Activated CD8-positive, alpha-beta T cell treated with anti-CD3 and anti-CD28 coated beads, Interleukin-2, amount 10 ng/mL, durations not matched to agents 7 days and 5 days (primary cell): ENCODE data around the gene RFFL. TPM values are rescaled to one million over a fixed set of nuclear protein-coding genes. Genes with fewer than 3 reads are reported as not detected.

Experiments used
- ATAC-seq: fragments of 150-1000 bp; cut with Tn5 transposase; one replicate; pipeline ENCODE4 v1.10.0; 2021; ENCODE audit warnings: moderate library complexity
- CTCF ChIA-PET: fragments of 350-600 bp; sonication (Branson Sonifier 250); formaldehyde crosslinking; loops from one replicate; lab custom pipeline; 2021; ENCODE audit warnings: antibody characterized with exemption; lab: Charles Lee
- POLR2A ChIA-PET: fragments of 350-600 bp; sonication (Branson Sonifier 250); formaldehyde crosslinking; loops from one replicate; lab custom pipeline; 2021; ENCODE audit warnings: antibody characterized with exemption; lab: Charles Lee
- DNase-seq: peaks from one replicate; pipeline ENCODE4 v3.0.0-alpha.2; 2020
- H3K27ac Mint-ChIP-seq: one replicate; pipeline ENCODE4 v1.8.0; 2021; ENCODE audit warnings: mild to moderate bottlenecking, mixed read lengths
- H3K27me3 Mint-ChIP-seq: one replicate; pipeline ENCODE4 v1.8.0; 2021; ENCODE audit warnings: low read depth, mixed read lengths
- H3K36me3 Mint-ChIP-seq: one replicate; pipeline ENCODE4 v1.8.0; 2021; ENCODE audit warnings: low read depth, mixed read lengths
- H3K4me1 Mint-ChIP-seq: one replicate; pipeline ENCODE4 v1.8.0; 2021; ENCODE audit warnings: low read depth, mixed read lengths
- H3K4me3 Mint-ChIP-seq: one replicate; pipeline ENCODE4 v1.8.0; 2021; ENCODE audit warnings: mild to moderate bottlenecking, mixed read lengths
- H3K9me3 Mint-ChIP-seq: one replicate; pipeline ENCODE4 v1.8.0; 2022; ENCODE audit warnings: mixed read lengths; ENCODE audit not compliant: insufficient read depth
- total RNA-seq, 2 experiments: library from RNA; stranded (reverse); gene quantifications; one replicate each; pipeline ENCODE4 v1.2.3, GENCODE V29; 2021

RFFL gene
- total RNA-seq, 2 experiments from 2014 or later: 26.4 to 29.1 TPM

DNA sequence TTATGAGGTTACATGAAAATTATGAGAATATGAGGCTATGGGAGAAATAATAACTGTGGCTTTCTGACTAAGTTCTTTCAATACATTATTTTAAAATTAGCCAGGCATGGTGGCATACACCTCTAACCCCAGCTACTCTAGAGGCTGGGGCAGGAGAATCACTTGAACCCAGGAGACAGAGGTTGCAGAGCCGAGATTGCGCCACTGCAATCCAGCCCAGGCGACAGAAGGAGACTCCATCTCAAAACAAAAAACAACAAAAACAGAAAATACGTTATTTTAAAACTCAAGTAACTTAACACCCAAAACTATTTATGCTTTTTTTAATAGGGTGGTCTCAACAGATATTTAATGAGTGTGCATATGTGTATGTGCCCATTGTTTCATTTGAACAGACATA is 2.4 kb upstream of the RFFL start:
- no peak for ATAC-seq
- Mint-ChIP-seq H3K9me3 (no peaks in the 10 kb centered on the region), H3K4me3 (no peak overlapping the region), H3K4me1 (peaks cover 53% of the 10 kb centered on the region), H3K36me3 (peaks cover 19% of the 10 kb centered on the region), H3K27ac (no peak overlapping the region), H3K27me3 (no peaks in the 10 kb centered on the region)
- DNase-seq: no peak
- ChIA-PET CTCF (interaction anchor here (1.6 to 7.9 kb wide), 7 partner anchors 8 to 68 kb away, joined by 4 to 57 read pairs (median 27); partner anchors contain the start of gene RAD51D), POLR2A (no interaction called here)

DNA sequence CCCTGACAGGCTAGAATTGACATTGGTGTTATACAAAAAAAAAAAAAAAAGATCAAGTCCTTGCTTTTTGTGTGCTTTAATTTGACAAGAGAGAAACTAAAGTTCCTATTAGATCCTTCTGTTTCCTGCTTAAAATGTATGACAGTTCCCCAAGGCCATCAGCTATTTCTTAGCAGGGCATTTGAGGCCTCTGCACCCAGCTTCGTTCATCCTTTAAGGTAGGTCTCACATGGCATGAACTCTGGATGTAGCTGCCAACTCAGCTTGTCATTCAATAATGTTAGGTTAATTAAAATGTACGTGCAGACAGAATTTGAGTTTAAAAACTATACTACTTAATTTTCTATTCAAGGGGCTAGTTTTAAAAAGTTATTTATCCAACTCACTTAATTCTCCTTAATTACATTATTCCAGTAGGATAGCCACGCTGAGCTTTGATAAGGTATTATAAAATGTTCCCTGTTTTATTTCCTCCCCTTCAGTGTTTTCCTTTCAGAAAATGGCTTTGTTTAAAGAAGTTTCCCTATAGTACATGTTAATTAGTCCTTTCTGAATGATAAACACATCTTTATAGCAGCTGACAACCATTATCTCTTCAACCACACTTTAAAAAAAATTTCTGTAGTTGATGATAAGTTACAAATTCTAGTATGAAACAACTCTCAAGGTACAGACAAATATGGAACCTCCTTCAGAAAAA is 1.2 kb upstream of the RFFL start:
- CTCF ChIA-PET: interaction anchor here (0.6 to 7.9 kb wide), 21 partner anchors 9 to 82 kb away, joined by 3 to 57 read pairs (median 9); partner anchors contain the start of gene RAD51D
- peaks cover 25% of the 10 kb centered on the region for H3K36me3 Mint-ChIP-seq

DNA sequence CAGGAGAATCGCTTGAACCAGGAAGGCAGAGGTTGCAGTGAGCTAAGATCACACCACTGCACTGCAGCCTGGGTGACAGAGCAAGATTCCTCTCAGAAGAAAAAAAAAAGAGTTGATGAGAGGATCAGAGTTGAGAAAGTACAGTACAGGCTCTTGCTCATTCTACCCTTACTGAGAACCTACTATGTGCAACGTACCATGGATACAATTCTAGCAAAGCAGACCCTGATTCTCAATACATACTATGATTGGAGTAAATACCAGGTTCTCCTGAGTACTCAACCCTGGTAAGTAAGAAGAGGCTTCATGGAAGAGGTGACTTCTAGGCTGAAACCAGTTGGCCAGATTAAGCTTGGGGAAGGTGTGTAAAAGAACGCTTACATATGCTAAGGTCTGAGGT is 1.2 kb downstream of the RFFL start:
- peaks cover 41% of the 10 kb centered on the region for H3K4me1 Mint-ChIP-seq
- CTCF ChIA-PET: interaction anchor here (1.2 to 7.9 kb wide), 8 partner anchors 9 to 40 kb away, joined by 7 to 57 read pairs (median 26); no protein-coding TSS in a partner anchor
- peak overlapping the region; percentile 48 for H3K4me3 Mint-ChIP-seq
- ATAC-seq (no peak), DNase-seq (no peak)
- POLR2A ChIA-PET: interaction anchor here (1.2 to 2.3 kb wide), 4 partner anchors 9 to 57 kb away, joined by 3 to 13 read pairs (median 10); no protein-coding TSS in a partner anchor
- peaks cover 33% of the 10 kb centered on the region for H3K36me3 Mint-ChIP-seq
- no peaks in the 10 kb centered on the region for H3K9me3 Mint-ChIP-seq
- no peaks in the 10 kb centered on the region for H3K27me3 Mint-ChIP-seq
- peak overlapping the region; percentile 85 for H3K27ac Mint-ChIP-seq

More for the DNA sequence above, 1.2 kb upstream of the RFFL start:
- H3K9me3 Mint-ChIP-seq: no peaks in the 10 kb centered on the region
- H3K4me1 Mint-ChIP-seq: peaks cover 53% of the 10 kb centered on the region
- H3K4me3 Mint-ChIP-seq: no peak overlapping the region
- POLR2A ChIA-PET: interaction anchor here (0.7 to 2.5 kb wide), 11 partner anchors 9 to 54 kb away, joined by 3 to 20 read pairs (median 7); no protein-coding TSS in a partner anchor
- ATAC-seq: no peak
- DNase-seq: no peak
- no peak overlapping the region for H3K27ac Mint-ChIP-seq
- H3K27me3 Mint-ChIP-seq: no peaks in the 10 kb centered on the region

DNA sequence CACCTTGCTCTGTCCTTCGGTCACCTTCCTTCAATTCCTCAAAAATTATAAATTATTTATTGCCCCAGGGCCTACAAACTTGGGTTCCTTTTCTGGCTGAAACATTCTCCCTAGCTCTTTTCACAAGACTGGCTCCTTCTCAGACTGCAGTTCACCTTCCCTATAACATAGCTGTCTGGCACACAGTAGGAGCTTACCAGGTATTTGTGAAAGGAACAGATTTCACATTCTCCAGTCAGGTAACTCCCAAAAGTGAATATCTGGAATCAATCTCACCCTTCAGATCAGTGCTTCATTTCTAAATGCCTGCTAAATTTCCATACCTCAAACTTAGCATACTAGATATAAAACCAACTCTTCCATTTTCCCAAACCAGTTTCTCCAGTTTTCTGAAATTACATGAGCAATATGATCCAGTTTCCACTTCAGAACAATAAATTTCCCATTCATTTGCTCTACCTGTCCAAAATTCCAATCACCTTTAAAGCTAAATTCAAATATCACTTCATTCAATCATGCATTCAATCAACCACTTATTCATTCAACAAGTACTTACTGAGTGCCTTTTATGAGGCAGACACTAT is 6.1 kb downstream of the RFFL start:
- Mint-ChIP-seq H3K27me3 (no peaks in the 10 kb centered on the region), H3K4me3 (no peak overlapping the region), H3K36me3 (peaks cover 28% of the 10 kb centered on the region), H3K4me1 (peaks cover 18% of the 10 kb centered on the region), H3K9me3 (no peaks in the 10 kb centered on the region), H3K27ac (no peak overlapping the region)
- ChIA-PET POLR2A (no interaction called here), CTCF (no interaction called here)
- no peak for ATAC-seq
- no peak for DNase-seq

DNA sequence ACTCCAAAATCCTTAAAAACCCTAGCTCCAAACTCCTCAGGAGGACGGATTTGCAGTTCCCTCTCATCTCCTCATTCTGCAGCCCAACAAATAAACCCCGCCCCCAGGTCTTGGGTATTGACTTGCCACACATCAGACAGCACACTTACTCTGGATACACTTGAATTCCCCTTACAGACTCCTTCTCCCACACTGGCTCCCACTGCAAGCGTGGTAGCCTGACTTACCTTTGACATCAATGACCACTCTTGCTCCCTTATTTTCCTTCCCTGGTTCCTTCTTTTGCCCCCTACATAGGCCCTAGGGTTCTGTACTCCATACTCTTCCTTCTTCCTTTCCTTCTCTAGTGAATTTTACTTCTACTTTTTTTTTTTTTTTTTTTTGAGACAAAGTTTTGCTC is 7.5 kb downstream of the RFFL start:
- ATAC-seq (no peak), DNase-seq (no peak)
- Mint-ChIP-seq H3K27me3 (no peaks in the 10 kb centered on the region), H3K9me3 (no peaks in the 10 kb centered on the region), H3K4me1 (peaks cover 30% of the 10 kb centered on the region), H3K27ac (no peak overlapping the region), H3K36me3 (peaks cover 22% of the 10 kb centered on the region), H3K4me3 (no peak overlapping the region)
- ChIA-PET CTCF (interaction anchor here (0.8 to 1.6 kb wide), 2 partner anchors 15 to 33 kb away, joined by 3 to 5 read pairs; no protein-coding TSS in a partner anchor), POLR2A (no interaction called here)

DNA sequence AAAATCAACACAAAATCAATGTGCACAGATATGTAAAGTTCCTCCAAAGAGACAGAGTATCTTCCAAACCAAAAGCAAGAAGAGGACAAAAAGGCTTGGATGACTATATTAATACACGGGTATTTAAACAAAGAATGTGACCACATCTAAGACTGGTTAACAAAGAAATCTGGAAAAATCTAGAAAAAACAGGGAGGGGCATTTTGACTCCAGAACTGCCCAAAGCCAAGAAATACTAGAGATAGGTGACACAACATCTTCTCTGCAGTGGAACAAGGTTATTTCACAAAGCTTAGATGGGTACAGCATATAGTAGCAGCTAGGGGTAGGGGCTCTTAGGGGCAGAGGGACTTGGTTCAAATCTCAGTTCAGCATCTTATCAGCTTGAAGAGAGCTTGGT is 10.3 kb downstream of the RFFL start:
- Mint-ChIP-seq H3K27me3 (no peaks in the 10 kb centered on the region), H3K4me3 (no peak overlapping the region), H3K27ac (no peak overlapping the region), H3K36me3 (peaks cover 16% of the 10 kb centered on the region), H3K9me3 (no peaks in the 10 kb centered on the region), H3K4me1 (peaks cover 45% of the 10 kb centered on the region)
- ChIA-PET POLR2A (interaction anchor here (0.5 to 2.2 kb wide), 5 partner anchors 10 to 30 kb away, joined by 3 to 12 read pairs (median 5); partner anchors contain the start of gene RFFL), CTCF (interaction anchor here (1.1 to 1.6 kb wide), 7 partner anchors 9 to 67 kb away, joined by 3 to 17 read pairs (median 3); partner anchors contain the start of gene RFFL)
- DNase-seq (no peak), ATAC-seq (no peak)

DNA sequence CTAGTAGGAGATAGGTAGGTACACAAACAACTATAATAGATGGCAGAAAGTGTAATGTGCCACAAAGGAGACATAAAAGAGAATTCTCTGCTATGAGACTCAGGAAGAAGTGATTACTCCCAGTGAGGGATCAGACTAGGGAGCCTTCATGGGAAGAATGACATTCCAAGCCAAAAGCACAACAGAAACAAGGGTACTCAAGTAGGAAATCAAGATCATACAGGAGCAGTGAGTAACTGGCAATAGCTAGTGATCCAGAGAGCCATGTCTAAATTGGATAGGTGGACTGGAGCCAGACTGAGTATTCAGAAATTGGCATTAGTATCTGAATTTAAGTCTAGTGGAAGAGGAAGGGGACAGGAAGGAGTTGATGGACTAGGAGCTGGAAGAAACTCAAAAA is 10.7 kb downstream of the RFFL start:
- DNase-seq: no peak
- Mint-ChIP-seq H3K4me3 (no peak overlapping the region), H3K27ac (no peak overlapping the region), H3K36me3 (peaks cover 16% of the 10 kb centered on the region), H3K27me3 (no peaks in the 10 kb centered on the region), H3K4me1 (peaks cover 45% of the 10 kb centered on the region), H3K9me3 (no peaks in the 10 kb centered on the region)
- POLR2A ChIA-PET: interaction anchor here (1.5 to 2.2 kb wide), 4 partner anchors 10 to 30 kb away, joined by 3 to 12 read pairs (median 5); partner anchors contain the start of gene RFFL
- CTCF ChIA-PET: interaction anchor here (1.1 to 1.6 kb wide), 6 partner anchors 9 to 67 kb away, joined by 3 to 17 read pairs (median 3); partner anchors contain the start of gene RFFL
- no peak for ATAC-seq

DNA sequence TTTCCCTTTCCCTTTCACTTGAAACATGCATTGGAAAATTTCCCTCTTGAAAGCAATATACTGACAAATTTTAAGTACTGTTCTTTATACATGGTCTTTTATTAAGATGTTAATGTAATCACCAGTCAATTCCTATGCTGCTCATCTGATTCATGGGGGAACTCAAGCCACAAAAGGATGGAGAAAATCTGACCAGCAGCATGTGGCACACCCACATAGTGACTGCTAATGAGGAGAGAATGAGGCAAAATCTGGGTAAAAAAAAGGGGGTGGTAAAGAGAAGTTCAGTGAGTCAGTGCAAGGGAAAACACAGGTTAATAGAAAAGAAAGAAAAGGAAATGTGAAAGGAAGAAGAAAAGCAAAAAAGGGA is 11.3 kb downstream of the RFFL start:
- CTCF ChIA-PET: interaction anchor here (1.0 to 3.1 kb wide), 4 partner anchors 8 to 68 kb away, joined by 3 to 27 read pairs (median 9); partner anchors contain the start of gene RFFL
- POLR2A ChIA-PET: interaction anchor here (1.7 to 3.0 kb wide), 2 partner anchors 11 to 37 kb away, joined by 5 to 13 read pairs; partner anchors contain the start of gene RFFL
- ATAC-seq: no peak

DNA sequence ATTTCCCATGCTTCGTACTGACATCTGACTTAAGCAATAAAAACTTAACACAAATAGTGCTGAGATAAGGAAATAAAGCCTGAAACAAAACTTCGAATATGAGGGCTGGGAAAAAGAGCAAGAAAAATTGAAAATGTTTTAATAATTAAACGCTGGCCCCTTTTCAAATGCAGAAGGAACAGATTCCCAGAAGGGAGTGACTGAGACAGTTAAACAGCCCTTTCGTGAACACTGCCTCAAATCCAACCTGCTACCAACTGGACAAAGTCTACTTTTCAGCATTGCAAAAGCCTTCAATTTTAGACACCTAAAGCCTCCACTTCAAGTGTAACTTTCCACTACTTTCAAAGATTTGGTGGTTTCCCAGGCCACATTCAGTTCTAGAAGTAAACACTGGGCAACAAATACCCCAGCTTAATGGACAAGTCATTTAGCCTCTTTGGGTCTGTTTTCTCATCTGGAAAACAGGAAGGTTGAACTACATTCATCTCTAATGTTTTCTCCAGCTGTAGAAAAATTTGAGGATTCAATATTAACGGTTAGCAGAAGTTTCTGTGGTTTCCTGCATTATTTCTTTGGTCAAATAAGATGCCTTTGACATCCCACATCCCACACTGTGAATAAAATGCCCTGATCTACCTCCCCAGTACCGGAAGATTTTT is 11.8 kb downstream of the RFFL start:
- DNase-seq: peak; percentile 28
- POLR2A ChIA-PET: interaction anchor here (0.5 to 3.0 kb wide), 4 partner anchors 11 to 38 kb away, joined by 3 to 13 read pairs (median 4); partner anchors contain the start of gene RFFL

More for the DNA sequence above, 11.3 kb downstream of the RFFL start:
- peak overlapping the region; percentile 46 for H3K4me3 Mint-ChIP-seq
- H3K4me1 Mint-ChIP-seq: peaks cover 44% of the 10 kb centered on the region
- DNase-seq: no peak
- H3K9me3 Mint-ChIP-seq: no peaks in the 10 kb centered on the region
- H3K27me3 Mint-ChIP-seq: no peaks in the 10 kb centered on the region
- peak overlapping the region; percentile 88 for H3K27ac Mint-ChIP-seq
- H3K36me3 Mint-ChIP-seq: peaks cover 10% of the 10 kb centered on the region

DNA sequence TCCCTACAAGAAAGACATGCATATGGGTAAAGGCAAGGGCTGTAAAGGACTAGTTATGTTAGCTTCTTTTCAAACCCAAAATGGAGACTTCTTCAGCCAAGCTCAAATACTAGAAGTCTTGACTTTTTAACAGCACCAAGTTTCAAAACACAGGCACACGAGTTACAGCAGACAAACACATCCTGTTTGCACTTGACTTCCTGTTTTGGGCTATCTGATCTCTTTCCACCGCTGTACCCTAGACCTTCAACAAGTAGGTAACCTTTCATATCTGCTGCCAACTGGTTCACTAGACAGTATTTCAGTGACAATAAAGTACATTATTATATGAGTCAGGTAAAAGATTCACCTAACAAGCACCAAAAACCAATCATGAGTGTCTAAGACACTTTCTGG is 12.3 kb downstream of the RFFL start:
- CTCF ChIA-PET: interaction anchor here (0.7 to 3.1 kb wide), 4 partner anchors 9 to 69 kb away, joined by 3 to 27 read pairs (median 9); partner anchors contain the start of gene RFFL
- H3K4me1 Mint-ChIP-seq: peaks cover 53% of the 10 kb centered on the region
- H3K9me3 Mint-ChIP-seq: no peaks in the 10 kb centered on the region
- peaks cover 10% of the 10 kb centered on the region for H3K36me3 Mint-ChIP-seq
- H3K27ac Mint-ChIP-seq: peak overlapping the region; percentile 88
- ATAC-seq: peak; percentile 78
- peak overlapping the region; percentile 46 for H3K4me3 Mint-ChIP-seq
- no peaks in the 10 kb centered on the region for H3K27me3 Mint-ChIP-seq
- POLR2A ChIA-PET: interaction anchor here (0.6 to 3.0 kb wide), 5 partner anchors 12 to 39 kb away, joined by 3 to 18 read pairs (median 5); partner anchors contain the start of gene RFFL
- peak; percentile 62 for DNase-seq

More for the DNA sequence above, 11.8 kb downstream of the RFFL start:
- H3K9me3 Mint-ChIP-seq: no peaks in the 10 kb centered on the region
- H3K4me3 Mint-ChIP-seq: peak overlapping the region; percentile 46
- H3K27ac Mint-ChIP-seq: peak overlapping the region; percentile 88
- CTCF ChIA-PET: interaction anchor here (1.0 to 3.1 kb wide), 3 partner anchors 9 to 29 kb away, joined by 3 to 27 read pairs (median 15); partner anchors contain the start of gene RFFL
- ATAC-seq: peak; percentile 18
- peaks cover 48% of the 10 kb centered on the region for H3K4me1 Mint-ChIP-seq
- peaks cover 10% of the 10 kb centered on the region for H3K36me3 Mint-ChIP-seq
- H3K27me3 Mint-ChIP-seq: no peaks in the 10 kb centered on the region
